Activated CD4-positive, alpha-beta T cell treated with anti-CD3 and anti-CD28 coated beads, Interleukin-2, amount 50 U/mL, for 1 hour (primary cell): Measurements from ENCODE around the gene ARHGAP15.

ENCODE experiments used
- DNase-seq: peaks from one replicate; pipeline ENCODE4 v3.0.0-alpha.2; 2020

The ARHGAP15 gene

DNA sequence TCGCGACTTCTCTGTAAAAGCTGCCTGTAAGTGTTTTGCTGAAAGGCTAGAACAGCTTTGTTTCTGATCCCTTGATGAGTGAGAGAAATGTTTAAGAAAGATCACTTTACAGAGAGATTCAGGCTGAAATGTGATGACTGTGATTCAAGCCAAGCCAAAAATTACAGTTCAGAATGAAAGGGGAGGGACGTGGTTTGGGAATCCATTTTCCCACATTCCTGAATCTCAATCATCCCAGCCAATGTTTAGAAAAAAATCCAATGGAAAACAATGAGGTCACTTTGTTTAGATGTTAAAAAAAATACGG is 416.7 kb downstream of the ARHGAP15 start:
- no peak for DNase-seq

DNA sequence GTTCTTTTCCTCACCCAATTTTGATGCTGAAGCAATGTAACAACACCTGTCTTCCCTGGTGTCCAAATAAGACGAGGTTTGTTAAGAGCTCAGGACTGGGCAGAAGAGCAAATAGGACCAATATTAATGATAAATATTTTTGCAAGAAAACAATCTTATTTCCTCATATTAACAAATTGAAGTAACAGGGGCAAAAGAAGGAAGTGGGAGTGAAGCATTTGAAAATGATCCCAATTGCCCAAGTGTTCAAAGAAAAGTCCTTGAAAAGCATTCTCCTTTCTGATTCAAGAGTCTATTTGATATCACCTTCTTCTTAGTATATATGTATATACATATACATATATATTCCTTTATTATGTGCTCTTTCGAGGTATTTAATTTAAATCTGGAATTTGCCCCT is 418.8 kb downstream of the ARHGAP15 start:
- DNase-seq: no peak

DNA sequence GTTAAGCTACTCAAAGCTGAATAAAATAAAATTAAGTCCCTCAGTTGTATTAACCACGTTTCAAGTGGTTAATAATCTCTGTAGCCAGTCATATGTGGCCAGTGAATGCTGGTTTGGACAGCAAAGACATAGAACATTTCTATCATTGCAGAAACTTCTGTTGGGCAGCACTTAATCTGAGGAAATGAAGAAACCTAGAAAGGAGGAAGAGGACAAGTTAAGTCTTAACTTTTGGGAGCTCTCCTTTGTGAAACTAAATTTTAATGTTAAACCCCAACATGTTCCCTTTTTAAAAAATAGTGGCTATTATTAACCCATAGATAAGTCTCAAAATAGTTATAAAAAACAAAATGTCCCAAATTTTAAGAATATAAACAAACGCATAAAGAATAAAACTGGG is 421.3 kb downstream of the ARHGAP15 start:
- DNase-seq: no peak

DNA sequence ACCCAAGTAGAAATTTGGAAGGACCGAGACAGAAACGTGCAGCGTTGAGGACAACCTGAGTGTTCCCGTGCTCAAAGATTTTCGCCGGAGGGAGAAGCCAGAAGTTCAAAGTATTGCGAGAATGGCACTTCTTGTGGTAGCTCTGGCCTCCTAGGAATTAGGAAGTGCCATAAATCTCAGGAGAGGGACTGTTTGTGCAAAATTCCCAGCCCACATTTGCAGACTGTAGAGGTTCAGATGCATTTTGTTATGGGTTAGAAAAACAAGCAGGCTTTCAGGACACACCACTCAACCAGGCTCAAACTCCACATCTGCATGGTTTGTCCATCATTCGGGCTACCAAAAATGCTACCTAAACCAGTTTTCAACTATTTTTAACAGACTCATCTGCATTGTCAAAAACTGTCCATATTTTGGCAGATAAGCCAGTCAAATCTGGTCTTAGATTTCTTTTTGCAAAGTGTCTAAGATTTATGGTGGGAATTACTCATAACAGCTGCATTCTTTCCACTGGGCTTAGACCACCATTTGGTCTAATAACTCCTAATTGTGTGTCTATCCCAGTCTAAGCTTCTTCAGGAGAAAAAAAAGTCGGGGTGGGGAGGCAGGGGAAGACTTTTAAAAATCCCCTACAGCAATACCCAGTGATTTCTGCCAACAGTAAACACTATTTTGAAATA is 422.9 kb downstream of the ARHGAP15 start:
- DNase-seq: no peak

DNA sequence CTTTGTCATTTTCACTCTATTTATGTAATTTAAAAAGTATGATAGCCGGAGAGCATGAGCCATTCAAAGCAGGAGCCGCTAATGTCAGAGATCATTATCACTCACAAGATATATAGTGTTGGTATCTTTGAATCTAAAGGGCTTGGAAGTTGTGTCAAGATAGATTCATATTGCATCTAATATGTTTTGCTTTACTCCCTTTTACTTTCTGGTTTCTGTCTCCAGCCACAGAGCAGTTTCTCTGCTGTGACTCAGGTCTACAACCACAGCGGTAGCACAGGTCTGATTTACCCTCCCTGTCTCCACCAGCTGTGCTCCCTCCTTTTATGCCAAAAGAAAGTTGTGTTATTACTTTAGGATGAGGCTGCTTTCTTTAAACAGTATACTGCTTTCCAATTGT is 424.0 kb downstream of the ARHGAP15 start:
- no peak for DNase-seq

DNA sequence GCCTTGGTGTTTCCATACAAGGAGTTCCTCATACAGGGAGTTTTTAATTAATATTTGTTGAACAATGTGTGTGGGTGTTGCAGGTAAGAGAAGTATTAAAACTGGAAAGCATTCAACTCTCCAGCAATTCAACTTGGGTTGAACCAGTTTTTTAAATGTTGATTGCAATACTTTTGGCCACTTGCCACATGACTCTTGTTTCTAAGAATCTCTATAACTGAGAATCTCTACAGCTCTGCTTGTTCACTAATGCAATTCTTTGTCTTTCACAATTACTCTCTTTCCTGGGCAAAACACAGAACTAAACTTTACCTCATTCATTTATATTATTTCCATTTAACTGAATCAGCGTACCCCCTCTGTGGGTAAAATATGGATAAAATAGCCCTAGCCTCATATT is 429.4 kb downstream of the ARHGAP15 start:
- DNase-seq: no peak

DNA sequence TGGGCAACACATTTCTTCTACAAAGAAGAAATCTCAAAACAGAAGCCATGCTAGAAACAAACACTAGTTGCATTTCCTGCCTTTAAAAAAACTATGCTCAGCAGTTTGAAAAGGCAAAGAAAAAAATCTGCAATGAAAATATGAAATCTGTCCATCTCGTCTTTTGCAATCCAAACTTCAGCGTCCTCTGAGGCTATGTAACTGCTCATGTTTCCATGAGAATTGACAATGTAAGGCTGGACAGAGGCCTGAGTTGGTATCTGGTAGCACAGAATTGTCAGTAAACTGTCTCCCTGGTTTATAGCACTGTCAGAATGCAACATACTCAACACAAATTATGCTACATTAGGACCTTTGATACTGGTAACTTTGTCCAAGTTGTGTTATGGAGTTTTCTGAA is 429.9 kb downstream of the ARHGAP15 start:
- DNase-seq: no peak

DNA sequence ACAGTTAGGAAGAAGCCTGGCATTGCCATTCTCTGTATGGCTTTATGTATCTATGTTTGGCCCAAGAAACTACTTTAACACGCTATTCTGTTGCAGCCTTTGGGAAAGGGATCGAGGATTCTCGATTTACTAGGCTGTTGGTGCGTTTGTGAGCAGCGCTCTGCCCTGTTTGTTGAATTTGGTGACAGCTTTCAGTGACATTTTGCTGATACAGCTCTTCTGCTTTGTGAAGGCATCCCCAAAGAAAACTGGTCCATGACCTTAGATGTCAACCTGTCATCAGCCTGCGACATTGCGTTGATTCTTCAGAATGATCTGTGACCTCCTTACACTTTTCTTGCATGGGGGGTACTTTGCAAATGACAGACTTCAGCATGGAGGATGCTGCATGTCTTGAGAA is 431.5 kb downstream of the ARHGAP15 start:
- no peak for DNase-seq

DNA sequence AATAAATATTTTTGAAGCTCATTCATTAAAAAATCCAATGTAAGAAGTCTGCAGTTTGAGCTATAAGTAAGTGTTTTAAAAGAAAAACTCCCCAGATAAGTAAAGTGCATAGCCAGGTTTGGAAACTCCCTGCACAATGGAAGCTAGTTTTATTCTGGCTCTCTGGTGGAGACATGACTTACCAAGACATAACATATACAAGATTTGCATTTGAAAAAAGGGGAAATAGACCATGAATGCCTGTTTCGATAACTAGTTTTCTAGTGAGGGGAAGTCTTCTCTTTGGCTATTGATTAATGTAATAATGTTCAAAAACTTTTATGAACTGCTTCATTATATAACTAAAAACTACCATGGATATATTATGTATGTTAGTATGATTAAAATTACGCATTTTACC is 435.2 kb downstream of the ARHGAP15 start:
- no peak for DNase-seq

DNA sequence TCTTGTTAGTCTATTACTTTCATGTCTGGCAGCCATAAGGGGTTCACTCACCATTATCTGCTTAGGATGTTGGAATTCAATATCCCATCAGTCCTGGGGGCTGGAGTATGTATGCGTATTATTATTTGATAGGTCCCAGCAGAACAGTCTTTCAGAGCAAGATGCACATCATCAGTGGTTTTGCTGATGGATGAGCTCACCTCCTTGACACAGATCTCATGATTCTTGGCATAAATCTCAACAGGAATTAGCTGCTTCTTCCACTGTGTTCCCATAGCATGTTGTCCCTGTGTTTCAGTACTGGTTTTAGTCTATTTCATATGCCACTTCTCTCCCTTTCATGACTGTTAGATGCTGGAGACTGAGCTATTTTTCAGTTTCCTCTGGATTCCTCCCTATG is 442.5 kb downstream of the ARHGAP15 start:
- DNase-seq: no peak

DNA sequence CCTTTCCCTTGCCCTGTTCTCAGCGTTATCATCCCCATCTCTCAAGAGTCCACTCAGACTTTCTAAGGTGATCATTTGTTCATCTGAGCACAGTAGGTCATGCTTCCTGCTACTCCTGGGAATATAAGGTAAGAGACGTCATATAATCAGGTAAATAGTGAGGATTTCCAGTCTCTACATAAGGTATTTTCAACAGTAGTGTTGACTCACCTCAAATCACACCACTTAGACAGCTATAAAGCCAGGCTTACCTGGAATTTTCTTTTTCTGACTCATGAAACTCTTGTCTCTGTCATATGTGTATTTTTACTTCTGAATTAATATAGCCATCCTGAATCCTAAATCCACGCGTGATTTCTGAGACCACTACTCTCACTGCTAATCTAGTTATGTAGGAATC is 443.2 kb downstream of the ARHGAP15 start:
- no peak for DNase-seq

DNA sequence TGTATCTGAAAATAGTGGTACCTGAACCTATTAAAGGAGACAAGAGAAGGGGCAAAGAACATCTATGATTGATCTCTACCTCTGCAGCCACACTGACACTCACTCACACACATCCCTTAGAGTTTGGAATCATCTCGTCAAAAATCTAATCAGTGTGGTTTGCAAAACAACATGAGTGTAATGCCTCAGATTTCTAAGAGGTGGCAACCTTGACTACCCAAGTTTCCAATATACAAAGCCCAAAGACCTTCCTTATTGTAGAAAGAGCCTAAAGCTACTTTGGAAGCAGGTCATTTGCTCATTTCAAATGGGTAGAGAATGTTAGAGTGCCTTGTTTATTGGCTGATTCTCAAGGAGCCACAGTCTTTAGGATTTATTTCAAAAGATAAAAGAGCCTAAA is 444.9 kb downstream of the ARHGAP15 start:
- DNase-seq: no peak

DNA sequence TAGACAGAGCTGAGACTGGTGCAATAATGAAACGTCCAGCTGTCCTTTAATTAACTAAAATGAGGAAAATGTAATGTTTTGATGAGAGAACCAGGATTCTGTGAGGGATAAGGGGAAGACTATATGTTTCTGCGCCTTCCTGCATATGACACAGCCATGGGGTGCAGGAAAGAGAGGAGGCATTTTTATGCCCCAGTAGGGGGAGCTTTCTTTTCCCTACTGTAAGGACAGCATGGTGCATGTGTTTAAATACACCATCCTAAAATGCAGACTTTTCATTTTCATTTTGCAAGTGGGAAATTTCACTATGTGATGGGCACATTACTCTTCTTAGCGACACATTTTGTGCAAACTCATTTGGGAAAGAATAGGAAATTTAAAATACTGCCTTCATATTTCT is 446.1 kb downstream of the ARHGAP15 start:
- DNase-seq: no peak

DNA sequence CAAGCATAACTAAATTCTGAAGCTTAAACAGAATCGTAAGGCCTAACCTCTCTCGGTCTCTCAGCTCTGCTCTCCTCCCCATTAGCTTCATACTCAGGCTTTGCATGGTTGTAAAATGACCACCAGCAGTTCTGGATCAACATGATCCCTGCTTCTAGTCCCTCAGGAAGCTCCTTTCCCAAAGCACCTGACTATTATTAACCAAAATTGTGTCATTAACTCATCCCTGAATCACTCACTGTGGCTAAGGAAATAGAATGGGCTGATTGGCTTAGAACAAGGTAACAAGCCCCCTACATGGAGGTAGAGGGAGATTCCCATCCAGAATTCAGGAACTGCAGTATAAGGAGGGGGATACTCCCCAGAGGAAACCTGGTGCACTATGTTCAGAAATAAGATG is 448.3 kb downstream of the ARHGAP15 start:
- DNase-seq: no peak

DNA sequence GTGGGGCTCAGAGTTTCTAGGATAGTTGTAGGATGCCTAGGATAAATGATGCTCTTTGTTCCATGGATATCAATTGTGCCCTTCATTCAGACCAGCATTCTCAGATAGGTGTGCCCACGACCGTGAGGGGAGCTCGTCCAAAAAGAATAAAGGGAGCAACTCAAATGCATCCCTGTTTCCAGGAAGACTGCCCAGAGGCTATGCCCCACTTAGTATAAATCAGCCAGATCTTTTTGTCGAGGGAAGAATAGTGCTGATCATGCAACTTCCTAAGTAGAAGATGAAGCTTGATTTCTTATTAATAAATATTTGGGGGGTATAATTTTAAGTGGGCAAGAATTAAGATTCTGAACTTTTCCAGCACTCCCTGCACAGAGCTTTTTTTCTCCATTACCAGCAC is 450.2 kb downstream of the ARHGAP15 start:
- DNase-seq: no peak

DNA sequence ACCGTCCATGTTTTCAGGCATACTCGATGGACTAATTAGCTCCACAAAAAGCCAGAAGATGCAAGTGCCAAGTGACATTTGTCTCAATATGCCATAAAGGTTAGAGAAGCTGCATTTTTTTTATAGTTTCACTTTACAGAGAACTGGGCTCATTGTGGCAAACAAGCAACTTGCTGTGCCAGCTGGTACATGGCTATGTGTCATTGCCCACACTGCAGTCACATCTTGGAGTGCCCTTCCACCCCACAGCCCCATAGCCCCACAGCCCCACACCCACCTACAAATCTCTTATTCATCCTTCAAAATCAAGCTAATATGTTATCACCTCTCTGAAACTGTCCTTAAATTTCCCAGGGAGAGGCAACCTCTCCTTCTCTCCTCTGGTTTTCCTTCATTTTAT is 451.9 kb downstream of the ARHGAP15 start:
- DNase-seq: no peak

DNA sequence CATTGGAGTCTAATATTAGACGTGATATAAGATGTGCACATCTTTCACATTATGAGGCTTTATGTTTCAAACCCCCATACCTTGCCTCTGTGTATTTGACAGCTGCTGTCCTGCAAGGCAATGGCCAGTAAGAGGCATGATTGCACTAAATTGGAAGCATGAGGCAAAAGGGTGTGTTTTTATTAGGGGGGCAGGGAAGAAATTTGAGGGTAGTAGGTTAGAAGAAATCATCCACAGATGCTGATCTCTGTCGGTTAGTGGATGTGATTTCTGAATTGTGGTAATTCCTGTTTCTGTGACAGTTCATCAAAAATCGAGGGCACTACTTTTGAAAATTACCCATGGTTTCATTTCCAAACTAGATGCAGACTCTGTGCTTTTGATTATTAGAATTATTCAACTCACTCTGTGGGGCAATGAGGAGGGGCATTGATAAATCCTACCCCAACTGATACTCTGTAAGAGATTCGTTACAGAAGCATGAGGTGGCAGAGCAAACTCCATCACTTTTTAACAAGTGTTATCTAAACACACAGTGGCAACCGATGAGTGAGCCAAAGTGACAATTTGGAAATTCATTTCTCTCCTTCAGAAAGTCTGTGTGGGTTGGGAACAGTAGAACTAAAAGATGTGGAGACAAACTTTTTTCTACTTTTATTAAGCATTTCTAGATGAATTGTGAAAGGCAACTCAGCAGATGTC is 453.0 kb downstream of the ARHGAP15 start:
- no peak for DNase-seq

DNA sequence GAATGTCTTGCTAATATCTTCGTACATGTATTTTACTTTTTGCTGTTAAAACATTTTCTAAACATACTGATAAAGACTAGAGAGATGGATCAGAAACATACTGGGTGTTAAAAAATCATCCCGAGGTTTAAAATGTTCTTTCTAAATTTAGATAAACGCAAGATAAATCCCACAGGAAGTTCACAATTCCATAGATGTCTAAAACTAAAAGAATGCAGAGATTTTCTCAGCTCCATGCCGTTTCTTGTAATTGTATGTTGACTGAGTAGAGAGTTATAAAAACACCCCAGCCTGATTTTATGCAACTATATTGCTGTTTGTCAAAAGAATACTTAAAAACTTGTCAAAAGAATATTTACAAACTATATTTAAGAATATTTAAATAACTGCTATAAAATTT is 455.7 kb downstream of the ARHGAP15 start:
- no peak for DNase-seq

DNA sequence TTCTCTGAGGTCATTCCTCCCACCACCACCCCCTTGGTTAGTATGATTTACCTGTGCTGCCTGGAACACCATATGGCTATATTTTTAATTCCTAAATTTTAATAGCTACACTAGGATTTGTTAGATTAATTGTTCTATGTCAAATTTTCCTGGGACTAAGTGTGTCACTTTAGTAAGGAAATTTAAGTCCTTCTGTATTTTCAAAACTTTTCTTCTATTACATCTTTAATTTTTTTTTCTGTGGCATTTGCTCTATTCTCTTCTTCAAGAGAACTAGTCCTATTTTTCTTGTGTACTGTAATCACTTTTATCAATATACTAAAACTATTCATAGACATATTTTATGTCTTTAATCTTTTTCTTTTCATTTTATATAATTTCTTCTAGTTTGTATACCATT is 456.9 kb downstream of the ARHGAP15 start:
- no peak for DNase-seq

DNA sequence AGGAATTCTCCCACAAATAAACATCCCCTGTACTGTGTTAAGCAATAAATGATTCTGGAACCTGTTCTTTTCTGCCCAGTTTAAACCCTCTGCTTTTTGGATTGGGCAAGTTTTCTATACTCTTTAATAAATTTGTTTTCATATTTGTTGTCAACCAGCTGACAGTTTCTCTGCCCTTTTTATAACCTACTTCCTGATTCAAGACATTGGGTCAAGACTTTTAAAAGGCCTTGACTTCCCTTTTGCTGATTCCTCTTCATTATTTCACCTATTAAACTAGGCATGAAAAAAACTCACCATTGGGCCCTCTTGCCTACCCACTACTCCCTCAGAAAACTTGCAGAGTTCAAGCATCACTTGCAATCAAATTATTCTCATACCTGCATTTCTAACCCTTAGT is 459.5 kb downstream of the ARHGAP15 start:
- DNase-seq: no peak

DNA sequence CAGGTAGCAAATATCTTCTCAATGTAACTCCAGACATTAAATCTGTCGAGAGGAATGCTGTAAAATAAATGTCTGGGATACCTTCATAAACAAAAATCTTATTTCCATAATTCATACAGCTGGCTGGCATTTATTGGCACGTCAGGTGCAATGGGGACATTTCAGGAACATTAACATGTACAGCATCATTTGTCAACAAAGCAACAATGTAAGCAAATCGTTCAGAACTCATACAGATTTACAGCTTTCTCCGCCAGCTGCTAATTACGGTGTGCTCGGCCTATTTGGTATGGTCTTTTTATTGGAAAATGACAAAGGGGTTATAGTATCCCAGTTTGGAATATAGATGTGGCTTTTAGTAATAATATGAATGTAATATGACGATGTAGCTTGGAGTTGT is 464.9 kb downstream of the ARHGAP15 start:
- DNase-seq: no peak

DNA sequence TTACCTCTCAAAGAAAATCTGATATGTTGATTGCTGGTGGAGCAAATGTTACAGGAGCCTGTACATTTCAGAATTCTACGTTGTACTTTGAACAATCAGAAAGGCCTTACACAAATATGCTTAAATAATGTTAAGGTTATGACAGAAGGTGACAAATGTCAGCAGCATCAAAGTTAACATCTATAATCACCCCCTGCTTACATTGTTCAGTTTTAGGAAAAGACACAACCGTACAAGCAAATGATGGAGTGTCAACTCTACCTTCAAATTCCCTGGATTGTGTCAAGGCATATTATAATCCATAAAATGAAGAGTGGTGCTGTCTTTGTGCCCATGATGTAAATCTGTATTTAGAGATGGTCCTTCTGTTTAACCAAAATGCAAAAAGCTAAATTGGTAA is 465.5 kb downstream of the ARHGAP15 start:
- no peak for DNase-seq

DNA sequence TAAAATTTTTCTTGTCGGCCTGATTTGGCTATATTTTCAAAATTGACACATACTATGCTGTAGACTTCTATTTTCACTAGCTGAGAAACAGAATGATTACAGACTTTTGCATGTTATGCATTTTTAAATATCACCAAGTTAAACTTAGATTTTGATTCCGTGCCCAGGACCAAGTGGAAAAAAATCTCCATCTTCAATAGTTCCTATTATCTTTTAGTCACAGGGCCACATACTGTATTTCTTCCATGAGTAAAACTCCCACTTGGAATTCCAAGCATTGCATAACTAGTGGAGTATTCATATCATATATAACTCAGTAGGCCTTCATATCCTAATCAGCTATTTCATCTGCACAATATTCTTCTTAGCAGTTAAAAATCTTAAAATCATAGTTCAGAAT is 470.9 kb downstream of the ARHGAP15 start:
- no peak for DNase-seq

DNA sequence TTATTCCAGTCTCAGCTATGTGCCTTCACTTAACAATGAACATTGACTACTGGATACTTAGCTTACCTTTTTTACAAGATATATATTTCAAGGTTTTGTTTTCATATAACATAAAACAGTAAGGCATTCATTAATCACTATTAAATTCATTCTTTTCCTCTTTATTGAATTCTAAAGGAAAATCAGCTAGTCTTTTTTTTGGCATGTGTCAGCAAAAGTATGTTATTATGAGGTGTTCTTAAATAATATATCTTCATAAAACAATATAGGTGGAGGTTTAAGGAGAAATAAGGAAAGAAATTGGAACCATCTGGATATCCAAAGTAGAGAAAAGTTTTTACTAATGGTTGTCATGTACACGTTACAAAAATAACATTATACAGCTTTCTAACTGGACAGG is 472.6 kb downstream of the ARHGAP15 start:
- no peak for DNase-seq

DNA sequence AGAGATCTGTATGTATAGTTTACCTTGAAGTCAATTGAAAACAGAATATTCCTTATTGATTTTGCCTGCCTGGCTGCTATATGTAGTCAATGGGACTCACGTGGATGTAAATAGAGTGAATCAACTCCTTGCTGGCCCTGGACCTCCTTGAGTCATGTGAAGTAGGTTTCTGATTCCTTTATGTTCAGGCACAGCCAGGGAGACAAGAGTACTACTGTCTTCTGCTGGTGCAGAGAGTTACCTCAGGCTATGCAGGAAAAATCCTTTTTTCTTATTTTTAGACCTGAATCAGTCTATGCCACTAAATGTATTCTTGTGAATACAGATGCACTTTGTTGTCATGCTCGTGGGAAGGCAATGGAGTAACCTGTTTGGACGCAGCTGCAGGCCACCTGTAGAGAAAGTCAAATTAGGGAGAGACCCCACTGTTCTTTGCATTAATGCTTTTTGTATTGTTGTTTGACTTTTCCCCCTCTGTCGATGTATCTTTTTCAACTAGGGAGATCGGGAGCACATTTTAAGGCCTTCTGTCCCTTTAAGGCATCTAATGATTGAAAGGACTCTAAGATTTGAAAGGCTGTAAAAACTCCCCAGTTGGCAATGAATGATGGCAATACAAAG is 473.9 kb downstream of the ARHGAP15 start:
- DNase-seq: no peak
